GM12872 (cell line): Measurements from ENCODE around the gene FOXK2.

ENCODE experiments used
- TF ChIP-seq, protein P1 (sequence below): IDR thresholded peaks from 3 replicates; pipeline ENCODE4 v1.5.1; 2011; ENCODE audit warnings: low read depth, mild to moderate bottlenecking, low read length, moderate library complexity; ENCODE audit not compliant: insufficient read depth

Gene FOXK2

DNA sequence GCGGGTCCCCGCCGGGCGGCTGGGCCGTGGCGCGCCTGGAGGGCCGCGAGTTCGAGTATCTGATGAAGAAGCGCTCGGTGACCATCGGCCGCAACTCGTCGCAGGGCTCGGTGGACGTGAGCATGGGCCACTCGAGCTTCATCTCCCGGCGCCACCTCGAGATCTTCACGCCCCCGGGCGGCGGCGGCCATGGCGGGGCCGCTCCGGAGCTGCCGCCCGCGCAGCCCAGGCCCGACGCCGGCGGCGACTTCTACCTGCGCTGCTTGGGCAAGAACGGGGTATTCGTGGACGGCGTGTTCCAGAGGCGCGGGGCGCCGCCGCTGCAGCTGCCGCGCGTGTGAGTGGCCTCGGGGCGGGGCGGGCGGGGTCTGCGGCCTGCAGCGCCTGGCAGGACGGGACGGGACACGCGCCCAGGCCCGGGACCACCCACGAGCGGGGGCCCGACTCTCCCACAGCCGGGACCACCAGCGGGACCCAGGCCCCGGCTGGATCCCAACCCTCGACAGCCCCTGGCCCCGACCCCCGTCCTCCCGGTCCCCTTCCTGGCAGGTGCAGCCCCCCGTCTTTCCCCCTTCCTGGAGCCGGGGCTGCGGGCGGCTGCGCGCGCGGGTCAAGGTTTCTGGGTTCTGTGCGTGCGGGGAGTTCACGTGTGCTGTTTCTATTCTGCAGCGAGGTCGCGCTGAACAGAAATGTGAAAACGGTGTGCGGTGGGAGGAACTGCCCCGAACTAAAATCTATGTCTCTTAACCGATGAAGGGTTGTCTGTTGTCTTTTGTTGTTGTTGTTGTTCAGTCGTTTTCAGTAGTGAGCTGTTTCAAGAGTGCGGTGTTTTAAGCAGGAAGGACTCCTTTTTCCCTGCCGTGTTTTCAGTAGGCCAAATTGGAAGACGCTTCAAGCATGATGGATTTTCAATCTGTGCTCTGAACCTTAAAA is 705 bp downstream of the FOXK2 start:
- TF ChIP-seq, protein P1, sequence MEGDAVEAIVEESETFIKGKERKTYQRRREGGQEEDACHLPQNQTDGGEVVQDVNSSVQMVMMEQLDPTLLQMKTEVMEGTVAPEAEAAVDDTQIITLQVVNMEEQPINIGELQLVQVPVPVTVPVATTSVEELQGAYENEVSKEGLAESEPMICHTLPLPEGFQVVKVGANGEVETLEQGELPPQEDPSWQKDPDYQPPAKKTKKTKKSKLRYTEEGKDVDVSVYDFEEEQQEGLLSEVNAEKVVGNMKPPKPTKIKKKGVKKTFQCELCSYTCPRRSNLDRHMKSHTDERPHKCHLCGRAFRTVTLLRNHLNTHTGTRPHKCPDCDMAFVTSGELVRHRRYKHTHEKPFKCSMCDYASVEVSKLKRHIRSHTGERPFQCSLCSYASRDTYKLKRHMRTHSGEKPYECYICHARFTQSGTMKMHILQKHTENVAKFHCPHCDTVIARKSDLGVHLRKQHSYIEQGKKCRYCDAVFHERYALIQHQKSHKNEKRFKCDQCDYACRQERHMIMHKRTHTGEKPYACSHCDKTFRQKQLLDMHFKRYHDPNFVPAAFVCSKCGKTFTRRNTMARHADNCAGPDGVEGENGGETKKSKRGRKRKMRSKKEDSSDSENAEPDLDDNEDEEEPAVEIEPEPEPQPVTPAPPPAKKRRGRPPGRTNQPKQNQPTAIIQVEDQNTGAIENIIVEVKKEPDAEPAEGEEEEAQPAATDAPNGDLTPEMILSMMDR, result no peak

DNA sequence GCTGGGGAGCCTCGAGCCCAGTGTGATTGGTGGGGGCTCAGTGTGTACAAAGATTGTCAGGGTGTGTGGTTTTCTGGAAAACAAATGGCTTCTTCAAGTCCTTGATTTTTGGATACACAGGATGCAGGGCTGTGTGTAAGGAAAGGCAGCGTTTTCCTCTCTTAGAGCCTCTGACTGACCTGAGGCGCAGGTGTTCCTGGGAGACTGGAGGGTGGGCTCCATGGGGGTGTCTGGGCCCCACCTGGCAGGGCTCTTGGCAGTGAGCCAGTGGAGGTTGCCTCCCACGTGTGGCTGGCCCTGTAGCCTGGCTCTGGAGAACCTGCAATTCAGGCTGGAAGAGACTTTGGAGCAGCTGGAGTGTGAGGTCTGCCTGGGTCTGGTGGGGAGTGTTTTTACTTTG is 5.0 kb downstream of the FOXK2 start:
- TF ChIP-seq, protein P1, result no peak

DNA sequence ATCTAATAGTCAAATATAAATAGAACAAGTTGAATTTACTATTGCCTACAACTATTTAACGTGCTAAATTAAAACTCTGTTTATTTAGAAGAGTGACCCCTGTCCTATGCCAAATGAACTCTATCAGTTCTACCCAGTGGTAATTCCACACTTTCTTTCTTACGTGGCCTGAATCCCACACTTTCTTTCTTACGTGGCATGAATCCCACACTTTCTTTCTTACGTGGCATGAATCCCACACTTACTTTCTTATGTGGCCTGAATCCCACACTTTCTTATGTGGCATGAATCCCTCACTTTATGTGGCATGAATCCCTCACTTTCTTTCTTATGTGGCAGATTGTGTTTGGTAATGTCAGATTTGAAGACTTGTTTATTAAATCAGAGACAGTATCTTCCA is 6.2 kb downstream of the FOXK2 start:
- TF ChIP-seq, protein P1, result no peak

DNA sequence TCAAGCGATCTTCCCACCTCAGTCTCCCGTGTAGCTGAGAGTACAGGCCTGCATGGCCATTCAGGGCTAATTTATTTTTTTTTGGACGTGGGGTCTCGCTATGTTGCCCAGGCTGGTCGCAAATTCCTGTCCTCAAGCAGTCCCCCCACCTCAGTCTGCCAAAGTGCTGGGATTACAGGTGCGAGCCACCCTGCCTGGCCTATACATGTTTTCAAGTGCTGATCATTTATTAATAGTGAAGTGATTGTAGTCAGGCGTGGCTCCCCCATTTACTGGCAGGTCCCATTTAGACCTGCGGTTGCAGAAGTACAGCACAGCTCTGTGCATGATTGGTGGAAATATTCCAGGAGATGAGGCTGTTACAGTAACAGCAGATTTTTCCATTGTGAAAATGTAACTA is 8.4 kb downstream of the FOXK2 start:
- TF ChIP-seq, protein P1, result no peak

DNA sequence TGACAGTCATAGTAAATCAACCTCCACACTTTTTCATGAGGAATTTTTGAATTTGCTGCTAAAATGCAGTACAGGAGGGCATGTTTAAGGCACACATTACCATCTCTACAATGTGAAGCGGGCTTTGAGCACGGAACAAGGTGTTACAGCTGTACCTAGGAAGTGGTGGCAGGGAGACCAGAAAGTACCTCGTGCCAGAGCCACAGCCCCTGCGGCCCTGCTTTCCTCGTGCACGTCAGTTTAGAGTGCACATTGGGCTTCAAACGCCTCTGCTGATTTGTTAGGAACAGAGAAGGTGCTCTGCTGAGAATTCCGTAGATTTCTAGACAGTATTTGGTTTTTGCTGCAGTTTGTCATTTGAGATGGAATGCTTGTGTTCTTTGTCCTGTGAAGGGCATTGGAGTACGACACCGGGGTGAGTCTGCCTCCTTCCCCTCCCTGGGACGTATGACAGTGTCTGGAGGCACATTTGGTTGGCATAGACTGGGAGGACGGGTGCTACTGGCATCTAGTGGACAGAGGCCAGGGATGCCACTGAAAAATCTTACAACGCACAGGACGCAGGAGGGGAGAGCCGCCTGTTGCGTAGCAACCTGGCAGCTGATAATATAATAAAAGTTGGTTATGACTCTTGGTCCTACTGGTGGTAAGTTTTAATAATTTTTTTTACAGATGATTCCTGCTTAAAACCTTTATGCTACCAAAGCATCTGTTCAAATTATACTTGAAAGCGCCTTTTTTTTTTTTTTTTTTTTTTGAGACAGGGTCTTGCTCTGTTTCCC is 9.1 kb downstream of the FOXK2 start:
- TF ChIP-seq, protein P1, result 0 out of 3 replicates have a peak, but pooled peaks have one; percentile 17

DNA sequence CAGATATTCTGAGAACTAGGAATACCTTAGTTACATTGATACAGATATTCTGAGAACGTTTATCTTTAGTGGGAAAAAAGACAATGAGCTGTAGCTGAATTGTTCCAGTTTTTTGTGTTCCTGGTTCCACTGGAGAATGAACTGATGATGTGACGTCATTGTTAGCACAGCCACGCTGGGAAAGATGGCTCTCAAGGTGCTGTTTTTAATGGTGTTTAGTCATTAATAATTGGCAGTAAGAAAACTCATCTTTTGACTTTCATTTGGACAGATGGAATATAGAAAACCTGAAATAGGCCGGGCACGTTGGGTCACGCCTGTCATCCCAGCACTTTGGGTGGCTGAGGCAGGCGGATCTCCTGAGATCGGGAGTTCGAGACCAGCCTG is 10.4 kb downstream of the FOXK2 start:
- TF ChIP-seq, protein P1, result no peak

DNA sequence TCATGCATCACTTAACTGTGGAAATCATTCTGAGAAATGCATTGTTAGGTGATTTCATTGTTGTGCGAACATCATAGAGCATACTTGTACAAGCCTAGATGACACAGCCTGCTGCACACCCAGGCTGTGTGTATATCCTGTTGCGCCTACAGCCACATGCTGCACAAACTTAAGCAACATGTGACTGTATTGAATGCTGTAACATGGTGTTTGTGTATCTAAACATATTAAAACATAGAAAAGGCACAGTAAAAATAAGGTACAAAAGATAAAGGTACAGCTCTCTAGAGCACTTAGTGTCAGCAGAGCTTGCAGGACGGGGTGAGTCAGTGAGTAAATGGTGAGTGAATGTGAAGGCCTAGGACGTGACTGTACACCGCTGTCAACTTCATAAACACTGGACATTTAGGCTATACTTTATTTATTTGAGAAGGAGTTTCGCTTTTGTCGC is 11.9 kb downstream of the FOXK2 start:
- TF ChIP-seq, protein P1, result no peak
